GM19240 (cell line): Measurements from ENCODE around the gene HNRNPAB.

ENCODE experiments used
- DNase-seq: peaks from one replicate; pipeline ENCODE4 v3.0.0; 2011; ENCODE audit warnings: low spot score; ENCODE audit not compliant: insufficient read length

Gene HNRNPAB

DNA sequence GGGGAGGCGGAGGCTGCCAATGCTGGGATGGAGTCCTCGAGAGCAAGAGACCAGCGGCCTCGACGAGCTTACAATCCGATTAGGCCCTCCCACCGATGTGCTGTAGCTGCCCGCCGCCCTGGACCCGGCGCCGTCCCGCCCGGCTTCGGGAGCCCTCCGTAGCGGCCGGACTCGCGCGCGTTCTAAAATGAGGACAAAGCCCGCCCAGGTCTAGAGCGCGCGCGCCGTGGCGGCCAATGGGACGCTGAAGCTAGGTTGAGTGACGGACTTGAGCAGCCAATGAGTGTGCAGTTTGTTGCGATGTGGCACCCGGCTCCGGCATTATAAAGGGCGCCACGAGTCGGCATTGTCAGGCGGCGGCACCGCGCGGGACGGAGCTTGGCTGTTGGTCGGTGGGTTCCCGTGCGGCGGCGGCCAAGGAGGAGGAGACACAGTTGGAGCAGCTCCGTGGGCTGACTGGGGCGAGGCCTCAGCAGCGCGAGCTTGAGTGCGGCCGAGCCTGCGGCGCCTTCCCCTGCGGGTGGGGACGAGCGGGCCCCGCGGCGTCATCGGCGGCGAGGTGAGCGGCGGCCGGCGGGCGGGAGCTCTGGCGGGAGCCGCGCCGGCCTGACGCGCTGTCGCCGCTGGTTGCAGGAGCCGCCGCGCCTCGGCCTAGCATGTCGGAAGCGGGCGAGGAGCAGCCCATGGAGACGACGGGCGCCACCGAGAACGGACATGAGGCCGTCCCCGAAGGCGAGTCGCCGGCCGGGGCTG, at the start of gene HNRNPAB:
Gene HNRNPAB (plus strand): TSS at position 352 of the 753 bp plus-strand sequence. CDS start 305 bp downstream, at position 657.
- DNase-seq, result peak; percentile 93

DNA sequence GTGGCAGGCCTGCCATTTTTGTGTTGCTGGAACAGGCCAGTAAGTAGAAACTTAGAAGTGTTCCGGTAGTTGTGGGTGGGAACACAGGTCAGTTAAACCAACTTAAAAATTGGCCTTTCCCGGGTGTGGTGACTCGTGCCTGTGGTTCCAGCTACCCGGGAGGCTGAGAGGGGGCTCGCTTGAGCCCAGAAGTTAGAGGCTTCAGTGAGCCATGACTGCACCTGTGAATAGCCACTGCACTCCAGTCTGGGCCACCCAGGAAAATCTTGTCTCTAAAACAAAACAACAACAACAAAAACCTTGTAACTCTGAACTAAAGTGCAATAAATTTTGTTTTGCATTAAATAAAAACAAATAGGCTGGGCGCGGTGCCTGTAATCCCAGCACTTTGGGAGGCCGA, 49.3 kb upstream of the HNRNPAB start:
- no peak for DNase-seq

DNA sequence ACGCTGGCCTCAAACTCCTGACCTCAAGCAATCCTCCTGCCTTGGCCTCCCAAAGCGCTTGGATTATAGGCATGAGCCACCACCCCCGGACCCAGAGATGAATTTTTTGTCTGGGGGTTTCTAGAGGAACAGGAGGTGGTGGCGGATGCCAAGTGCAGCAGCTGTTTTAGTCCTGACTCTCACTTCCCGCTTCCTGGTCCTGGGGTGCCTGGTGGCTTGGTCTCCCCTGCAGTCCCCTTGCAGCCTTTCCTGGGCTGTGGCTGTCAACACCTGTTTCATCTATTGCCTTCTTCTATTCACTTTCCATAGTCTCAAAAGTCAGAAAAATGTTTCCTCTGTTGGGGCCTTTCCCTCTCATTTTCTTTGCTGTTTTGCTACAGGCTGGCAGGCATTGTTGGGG, 44.2 kb upstream of the HNRNPAB start:
- DNase-seq, result no peak

DNA sequence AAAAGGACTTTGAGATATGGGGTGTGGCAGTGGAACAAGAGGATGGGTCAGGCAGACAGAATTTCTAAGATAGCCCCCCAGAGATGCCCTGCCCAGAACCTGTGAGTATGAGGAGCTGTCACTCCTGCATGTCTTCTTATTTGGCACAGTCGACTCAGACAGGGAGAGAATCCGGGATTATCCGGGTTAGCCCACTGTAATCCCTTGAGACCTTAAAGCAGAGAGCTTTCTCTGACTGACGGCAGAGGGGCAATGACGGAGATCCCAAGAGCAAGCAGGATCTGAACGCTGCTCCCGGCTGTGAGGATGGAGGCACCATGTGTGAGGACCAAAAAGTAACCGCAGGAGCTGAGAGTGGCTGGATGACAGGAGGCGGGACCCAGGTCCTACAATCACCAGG, 41.9 kb upstream of the HNRNPAB start:
- DNase-seq, result no peak

DNA sequence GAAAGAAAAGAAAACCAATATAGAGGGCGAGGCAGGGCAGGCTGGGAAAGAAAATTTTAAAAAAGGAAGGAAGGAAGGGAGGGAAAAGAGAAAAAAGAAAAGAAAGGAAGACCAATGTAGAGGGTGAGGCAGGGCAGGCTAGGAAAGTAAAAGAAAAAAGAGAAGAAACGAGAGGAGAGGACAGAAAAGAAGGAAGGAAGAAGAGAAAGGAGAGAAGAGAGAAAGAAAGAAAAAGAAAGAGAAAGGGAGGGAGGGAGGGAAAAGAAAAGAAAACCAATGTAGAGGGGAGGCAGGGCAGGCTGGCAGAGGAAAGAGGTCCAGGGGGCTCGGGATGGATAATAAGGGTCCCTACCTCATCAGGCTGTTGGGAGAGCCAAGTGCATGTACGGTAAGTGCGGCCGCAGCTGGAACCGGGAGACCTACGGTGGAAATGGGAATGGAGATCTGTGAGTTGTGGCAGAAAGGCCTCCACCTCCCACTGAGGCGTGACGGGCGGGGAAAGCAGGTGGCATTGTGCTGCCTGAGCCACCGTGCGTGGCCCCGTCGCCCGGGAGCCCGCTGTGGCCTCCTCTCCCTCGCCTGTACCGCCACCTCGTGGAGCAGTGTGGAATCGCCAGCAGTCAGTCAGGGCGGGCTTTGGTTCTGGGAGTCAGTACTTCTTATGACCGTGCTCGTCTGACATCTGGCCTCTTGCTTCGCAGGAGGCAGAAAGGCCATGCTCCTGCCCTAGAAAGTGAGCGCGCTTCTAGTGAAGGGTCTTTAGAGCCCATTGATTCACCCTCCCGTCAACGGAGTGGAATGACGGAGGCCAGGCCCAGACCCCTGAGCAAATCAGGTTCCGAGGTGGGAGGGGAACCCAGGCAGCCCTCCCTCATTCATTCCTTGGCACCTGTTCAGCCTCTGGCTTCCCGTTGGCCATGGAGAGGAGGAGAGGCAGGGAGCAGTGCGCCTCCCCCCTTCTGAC, 40.3 kb upstream of the HNRNPAB start:
- peak; percentile 94 for DNase-seq

DNA sequence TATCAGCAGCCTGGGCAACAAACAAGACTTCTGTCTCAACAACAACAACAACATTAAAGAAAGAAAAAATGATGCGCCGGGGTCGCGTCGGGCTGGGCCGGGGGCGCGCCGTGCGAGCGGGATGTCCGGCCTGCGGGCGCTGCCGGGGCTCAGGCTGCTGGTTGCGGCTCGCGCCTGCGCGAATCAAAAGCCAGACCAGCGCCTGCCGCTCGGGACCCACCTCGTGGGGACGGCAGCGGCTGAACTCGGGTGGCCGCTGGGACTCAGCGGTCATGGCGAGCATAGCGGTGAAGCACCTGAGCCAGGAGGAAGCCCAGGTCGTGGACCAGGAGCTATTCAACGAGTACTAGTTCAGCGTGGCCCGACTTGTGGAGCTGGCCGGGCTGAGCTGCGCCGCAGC, 38.8 kb upstream of the HNRNPAB start:
- DNase-seq, result no peak

DNA sequence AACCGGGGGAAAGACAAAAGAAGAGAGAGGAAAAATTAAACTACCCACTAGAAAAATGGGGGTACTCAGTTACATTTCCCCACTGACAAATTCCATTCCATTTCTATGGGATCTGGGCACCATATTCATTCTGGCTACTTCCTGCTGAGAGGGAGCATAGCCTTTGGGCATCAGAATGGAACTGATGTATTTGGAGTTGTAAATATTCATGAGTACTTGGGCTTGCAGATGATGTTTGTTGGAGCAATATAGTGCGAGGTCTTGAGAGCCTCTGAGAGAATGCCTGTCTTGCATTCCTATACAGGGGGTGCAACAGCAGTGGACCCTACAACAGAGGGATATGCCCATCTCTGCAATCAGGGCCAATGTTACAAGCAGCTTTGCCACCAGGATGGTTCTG, 33.9 kb upstream of the HNRNPAB start:
- no peak for DNase-seq

DNA sequence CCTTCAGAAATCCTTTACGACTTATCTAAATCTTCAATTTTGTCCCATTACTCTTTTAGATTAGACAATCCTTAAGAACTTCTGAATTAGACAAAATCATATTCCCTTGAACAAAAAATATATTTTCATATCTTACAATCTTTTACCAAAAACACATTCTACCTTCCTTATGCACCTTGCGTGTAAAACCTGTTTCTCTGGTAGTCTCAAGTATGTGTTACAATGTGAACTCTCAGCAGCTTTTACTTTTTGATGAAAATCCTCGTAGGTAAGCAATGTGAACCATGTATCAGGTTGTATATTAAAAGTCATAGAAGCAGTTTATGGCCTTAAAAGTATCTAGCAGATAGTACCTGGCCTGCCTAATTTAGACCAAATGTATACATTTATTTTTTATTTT, 29.9 kb upstream of the HNRNPAB start:
- DNase-seq, result no peak

DNA sequence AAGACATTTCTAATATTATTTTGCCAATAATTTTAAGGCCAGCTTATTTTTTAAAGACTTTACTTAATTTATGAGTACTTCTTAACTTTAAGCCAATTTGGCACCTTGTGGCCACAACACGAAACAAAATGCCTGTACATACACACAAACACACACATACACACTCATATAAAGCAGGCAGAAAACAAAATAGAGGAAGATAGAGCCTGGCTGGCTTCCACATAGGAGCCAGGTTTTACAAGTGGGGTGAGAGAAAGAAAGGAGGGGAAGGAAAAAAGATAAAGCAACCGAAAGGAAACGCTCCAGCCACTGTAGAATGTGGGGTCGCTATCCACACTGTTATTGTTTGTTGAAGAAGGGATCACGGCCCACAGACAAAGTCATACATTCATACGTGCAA, 27.5 kb upstream of the HNRNPAB start:
- DNase-seq, result no peak

DNA sequence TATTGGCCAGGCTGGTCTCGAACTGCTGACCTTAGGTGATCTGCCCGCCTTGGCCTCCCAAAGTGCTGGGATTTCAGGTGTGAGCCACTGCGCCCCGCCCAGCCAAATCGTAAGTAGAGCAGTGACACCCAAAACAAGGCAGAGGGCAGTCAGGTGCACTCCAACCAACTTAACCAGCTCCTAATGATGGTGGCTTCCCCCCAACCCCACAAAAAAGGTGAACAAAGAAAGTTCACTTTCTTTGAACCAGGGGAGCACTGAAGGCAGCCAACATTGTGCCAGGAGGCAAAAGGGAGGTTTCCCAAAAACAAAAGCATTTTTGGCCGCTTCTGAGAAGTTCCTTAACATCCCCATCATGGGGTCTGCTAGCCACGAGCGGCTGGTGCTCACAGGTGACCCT, 26.8 kb upstream of the HNRNPAB start:
- DNase-seq, result no peak

DNA sequence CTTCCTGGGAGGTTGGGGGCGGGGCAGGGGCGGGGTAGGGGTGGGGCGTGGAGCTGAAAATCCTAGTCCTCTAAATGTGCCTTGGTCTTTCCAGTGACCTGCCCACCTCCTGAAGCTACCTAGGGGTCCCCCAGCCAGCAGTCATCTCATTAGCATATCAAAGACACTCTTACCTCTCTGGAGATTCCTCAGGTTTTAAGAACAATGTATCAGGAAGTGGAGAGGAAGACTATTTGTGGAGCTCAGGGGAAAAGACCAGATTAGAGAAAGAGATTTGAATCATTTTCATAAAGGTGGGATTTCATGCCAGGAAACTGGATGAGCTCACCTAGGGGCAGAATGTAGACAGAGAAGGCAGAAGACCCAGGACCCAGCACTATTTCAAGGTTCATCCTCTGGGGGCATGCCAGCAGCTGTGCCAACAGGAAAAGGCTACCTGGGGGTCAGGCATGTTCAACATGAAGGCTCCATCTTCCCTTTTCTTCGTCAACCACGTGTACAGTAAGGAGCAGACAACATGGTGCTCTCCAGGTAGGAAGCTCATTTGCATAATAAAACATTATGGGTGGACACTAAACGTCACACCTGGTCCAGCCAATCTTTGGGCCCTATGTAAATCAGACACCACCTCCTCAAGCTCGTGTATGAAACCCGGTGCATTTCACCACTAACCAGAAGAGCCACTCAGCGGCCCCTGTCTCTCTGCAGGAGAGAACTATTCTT, 24.0 kb upstream of the HNRNPAB start:
- DNase-seq, result no peak

DNA sequence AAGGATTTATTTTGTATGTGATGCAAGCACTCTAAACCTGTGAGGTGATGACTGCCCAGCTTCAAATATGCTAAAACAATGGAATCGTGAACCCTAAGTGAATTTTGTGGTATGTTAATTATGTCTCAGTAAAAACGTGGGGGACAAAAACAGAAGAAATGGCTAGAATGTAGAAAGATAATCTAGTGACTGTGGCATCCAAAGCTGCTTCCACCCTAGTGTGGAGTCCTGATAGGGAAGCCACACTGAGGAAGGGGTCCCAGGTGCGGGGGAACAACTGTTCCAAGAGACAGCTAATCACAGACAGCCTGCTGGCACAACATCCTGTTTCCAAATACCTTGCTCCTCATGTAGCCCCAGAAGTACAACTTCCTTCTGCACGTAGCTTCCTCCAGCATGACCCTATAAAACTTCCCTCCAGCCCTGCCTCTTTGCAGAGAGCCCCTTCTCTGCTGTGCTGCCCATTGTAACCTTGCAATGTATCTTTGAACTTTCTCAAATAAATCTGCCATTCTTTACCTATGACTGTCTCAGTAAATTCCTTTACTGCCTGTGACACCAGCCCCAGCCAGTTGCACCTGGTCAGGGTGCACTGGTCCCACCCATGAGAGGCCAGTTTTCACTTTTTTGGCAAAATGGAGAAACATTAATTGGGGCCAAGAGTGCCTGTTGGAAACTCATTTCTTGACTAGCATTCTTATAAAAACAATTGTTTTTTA, 22.0 kb upstream of the HNRNPAB start:
- no peak for DNase-seq

DNA sequence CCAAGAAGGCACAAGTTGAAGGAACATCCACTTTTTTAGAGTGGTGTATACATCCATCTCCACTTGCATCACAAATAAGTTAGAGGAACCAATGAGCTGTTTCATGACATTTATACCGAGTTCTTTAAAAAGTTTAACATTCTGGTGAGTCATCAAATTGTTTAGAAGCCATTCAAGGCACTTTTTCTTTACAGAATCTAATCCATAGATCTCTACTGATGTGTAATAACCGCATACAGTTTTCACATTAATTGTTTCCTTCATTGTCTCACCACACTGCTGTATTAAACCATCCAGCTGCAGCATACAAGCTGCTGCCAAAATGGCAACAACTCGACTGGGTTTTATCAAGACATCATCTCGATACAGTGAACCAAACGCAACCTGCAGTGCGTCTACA, 17.9 kb upstream of the HNRNPAB start:
- no peak for DNase-seq

DNA sequence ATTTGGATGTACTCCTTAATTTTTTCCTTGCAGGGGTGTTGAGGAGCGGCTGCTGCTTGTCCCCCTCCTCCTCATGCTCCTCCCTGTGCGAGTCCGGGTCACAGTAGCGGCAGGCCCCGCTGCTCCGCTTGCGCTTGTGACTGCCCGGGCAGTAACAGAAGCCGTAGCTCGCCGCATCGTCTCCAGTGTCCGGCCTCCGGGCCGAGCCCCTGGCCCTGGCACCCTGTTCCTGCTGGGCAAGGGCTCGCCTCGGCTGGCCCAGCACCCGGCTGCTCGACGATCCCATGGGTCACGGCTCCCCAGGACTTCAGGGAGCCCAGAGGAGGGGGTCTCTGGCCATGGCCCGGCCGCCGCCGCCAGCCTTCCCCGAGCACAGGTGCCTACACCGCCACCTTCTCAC, 17.3 kb upstream of the HNRNPAB start, which contains the start of gene GMCL2:
Gene GMCL2 (minus strand): TSS at position 358 of the 400 bp plus-strand sequence. CDS start 72 bp downstream, at position 286.
- no peak for DNase-seq

DNA sequence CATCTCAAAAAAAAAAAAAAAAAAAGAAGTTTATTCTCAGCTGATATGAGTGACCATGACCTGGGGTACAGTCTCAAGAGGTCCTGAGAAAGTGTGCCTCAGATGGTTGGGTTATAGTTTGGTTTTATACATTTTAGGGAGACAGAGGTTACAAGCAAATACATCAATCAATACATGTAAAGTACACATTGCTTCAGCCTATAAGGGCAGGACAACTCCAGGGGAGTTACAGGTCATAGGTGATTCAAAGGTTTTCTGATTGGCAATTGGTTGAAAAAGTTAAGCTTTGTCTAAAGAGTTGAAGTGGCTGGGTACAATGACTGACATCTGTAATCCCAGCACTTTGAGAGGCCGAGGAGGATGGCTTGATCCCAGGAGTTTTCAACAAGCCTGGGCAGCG, 14.9 kb upstream of the HNRNPAB start:
- no peak for DNase-seq

DNA sequence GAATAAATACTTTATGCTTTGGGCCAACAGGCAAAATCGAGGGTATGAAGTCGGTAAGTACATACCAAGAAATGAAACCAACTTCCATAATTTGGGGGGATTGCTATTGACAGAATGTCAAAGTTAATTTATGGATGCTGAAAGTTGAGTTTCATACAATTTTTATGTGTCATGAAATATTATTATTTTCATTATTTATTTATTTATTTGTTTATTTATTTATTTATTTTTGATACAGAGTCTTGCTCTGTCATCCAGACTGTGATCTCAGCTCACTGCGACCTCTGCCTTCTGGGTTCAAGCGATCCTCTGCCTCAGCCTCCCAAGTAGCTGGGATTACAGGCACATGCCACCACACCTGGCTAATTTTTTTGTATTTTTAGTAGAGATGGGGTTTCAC, 12.7 kb upstream of the HNRNPAB start:
- no peak for DNase-seq

DNA sequence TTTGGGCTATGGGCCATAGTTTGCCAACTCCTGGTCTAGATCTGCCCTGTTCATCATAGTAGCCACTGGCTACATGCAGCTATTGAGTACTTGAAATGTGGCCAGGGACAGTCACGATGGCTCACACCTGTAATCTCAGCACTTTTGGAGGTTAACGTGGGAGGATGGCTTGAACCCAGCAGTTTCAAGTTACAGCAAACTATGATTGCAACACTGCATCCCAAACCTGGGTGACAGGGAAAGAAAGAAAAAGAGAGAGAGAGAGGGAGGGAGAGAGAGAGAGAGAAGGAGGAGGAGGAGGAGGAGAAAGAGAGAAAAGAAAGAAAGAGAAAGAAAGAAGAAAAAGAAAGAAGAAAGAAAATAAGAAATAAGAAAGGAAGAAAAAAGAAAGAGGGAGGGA, 12.1 kb upstream of the HNRNPAB start:
- no peak for DNase-seq

DNA sequence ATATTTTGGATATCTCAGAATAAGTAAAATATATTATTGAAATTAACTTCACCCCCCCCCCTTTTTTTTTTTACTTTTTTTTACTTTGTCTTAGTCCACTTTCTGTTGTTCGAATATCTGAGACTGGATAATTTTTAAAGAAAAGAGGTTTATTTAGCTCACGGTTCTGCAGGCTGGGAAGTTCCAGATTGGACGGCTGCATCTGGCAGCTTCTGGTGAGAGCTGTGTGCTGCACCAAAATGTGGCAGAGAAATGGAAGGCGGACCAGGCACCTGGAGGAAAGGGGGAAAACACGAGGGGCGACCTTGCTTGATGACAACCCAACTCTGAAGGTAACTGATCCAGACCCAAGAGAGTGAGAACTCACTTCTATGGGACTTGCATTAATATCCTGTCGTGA, 11.5 kb upstream of the HNRNPAB start:
- DNase-seq, result no peak

DNA sequence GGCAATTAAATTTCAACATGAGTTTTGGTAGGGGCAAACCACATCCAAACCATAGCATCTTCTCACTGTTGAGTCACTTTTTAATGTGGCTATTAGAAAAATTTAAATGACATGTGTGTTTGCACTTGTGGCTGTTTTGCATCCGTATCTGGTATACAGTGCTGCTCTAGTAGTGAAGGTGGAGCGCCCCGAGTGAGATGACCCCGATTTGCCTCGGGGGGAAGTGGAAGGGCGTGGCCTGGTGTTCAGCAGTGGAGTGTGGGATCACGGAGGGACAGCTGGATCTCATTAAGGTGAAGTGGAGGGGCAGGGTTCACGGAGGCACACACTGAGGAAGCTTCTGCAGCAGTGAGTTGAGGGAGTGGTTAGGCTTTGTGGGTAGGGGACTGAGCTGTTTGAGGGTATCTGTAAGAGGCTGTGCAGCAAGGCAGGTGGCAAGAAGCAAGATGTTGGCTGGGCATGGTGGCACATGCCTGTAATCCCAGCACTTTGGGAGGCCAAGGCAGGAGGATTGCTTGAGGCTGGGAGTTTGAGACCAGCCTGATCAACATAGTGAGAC, 11.0 kb upstream of the HNRNPAB start:
- DNase-seq, result no peak

DNA sequence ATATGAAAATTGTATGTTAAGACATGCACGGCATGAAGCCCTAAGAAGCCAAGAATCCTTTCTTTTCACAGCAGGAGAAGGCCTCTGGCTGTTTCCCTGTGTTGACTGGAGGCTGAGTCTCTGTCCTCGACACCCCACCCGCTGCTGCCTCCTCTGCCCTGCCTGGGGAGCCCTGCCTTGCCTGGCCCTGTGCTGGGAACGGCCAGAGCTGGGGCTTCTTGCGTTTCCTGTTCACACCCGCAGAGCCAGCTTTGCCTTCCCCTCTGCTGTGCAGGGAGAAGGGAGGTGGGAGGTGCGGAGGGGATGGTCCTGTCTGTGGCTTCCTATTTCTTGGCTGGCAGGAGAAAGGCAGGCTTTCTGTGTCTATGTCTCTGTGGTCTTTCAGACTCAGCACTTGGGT, 10.3 kb upstream of the HNRNPAB start:
- no peak for DNase-seq
